Epithelial cell of proximal tubule (primary cell): ENCODE data around the gene RNF103. TPM values are rescaled to one million over a fixed set of nuclear protein-coding genes. Genes with fewer than 3 reads are reported as not detected.

ENCODE experiments used
- DNase-seq: peaks from one replicate; pipeline ENCODE4 v3.0.0-alpha.2; 2011; ENCODE audit warnings: low read depth
- H3K4me3 ChIP-seq: 2 replicates; pipeline ENCODE4 v1.5.1; 2011; ENCODE audit warnings: low read depth, mild to moderate bottlenecking, low read length
- total RNA-seq: library from RNA; depleted of rRNA; stranded (reverse); fragments of >200 nt; gene quantifications from 2 replicates; pipeline ENCODE4 v1.2.3, GENCODE V29; 2015
- TF ChIP-seq, protein P1 (sequence below): conservative IDR thresholded peaks from 2 replicates; pipeline ENCODE4 v1.5.1; 2012; ENCODE audit warnings: low read depth, mild to moderate bottlenecking, low read length

The RNF103 gene
- total RNA-seq, 1 donor from 2014 or later, result 10.0 TPM

DNA sequence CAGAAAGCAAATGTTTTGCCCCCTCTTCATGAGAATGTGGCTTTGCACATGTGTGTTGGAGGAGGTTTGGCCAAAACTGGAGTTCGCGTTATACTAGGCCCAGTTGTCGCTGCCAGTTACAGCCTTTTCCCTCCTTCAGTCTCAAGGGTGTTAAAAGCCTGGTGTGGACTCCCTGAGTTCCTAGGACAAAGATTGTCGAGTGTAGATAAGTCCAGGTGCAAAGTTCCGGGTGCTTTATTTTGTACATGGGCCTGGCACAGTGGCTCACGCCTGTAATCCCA lies 542 bp upstream of the RNF103 start:
- TF ChIP-seq, protein P1, sequence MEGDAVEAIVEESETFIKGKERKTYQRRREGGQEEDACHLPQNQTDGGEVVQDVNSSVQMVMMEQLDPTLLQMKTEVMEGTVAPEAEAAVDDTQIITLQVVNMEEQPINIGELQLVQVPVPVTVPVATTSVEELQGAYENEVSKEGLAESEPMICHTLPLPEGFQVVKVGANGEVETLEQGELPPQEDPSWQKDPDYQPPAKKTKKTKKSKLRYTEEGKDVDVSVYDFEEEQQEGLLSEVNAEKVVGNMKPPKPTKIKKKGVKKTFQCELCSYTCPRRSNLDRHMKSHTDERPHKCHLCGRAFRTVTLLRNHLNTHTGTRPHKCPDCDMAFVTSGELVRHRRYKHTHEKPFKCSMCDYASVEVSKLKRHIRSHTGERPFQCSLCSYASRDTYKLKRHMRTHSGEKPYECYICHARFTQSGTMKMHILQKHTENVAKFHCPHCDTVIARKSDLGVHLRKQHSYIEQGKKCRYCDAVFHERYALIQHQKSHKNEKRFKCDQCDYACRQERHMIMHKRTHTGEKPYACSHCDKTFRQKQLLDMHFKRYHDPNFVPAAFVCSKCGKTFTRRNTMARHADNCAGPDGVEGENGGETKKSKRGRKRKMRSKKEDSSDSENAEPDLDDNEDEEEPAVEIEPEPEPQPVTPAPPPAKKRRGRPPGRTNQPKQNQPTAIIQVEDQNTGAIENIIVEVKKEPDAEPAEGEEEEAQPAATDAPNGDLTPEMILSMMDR, result no peak
- DNase-seq, result no peak
- peak overlapping the region; percentile 90 for H3K4me3 ChIP-seq

DNA sequence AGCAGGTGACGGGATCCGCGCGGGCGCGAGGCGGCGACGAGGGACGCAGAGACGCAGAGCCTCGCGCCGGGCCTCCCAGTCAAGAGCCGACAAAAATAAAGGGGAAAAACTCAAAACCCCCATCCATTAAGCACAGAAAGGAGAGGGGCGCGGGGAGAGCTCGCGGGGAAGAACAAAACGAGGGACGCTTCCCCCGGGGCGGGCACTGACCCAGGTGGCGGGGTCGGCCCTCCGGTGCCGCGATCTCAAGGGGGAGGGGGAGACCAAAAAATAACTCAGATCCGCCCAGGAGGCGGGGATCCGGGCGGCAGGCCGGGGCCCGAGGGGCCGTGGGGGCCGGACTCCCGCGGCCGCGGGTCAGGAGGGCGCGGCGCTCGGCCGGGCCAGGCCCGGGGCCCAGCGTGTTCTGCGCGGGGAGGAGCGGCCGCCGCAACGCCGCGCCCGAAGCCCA lies 597 bp downstream of the RNF103 start:
- no peak for DNase-seq
- peak overlapping the region; percentile 90 for H3K4me3 ChIP-seq
- TF ChIP-seq, protein P1, result no peak

DNA sequence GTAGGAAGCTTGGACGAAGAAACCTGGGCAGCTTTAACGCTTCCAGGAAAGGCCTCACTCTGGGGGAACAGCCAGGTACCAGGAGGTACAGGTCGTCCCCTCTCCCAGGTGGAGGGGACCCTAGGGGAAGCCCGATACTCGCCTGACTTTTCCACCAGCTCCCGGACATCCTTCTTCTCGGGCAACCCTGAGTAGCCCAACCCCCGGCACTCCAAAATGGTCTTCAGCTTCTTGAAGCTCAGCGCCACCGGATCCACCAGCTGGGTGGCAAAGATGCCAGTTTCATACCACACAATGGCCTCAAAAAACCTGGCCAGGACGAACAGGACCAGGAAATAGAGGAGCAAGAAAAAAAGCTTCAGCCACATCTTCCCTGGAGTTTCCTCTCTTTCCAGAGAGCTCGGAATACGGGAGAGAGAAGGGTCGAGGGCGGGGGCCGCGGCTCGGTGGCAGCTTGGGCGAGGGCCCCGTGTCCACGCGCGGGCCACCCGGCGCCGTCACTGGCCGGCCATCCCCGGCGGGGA lies 1.1 kb downstream of the RNF103 start:
- H3K4me3 ChIP-seq, result peak overlapping the region; percentile 90
- TF ChIP-seq, protein P1, result no peak
- no peak for DNase-seq

DNA sequence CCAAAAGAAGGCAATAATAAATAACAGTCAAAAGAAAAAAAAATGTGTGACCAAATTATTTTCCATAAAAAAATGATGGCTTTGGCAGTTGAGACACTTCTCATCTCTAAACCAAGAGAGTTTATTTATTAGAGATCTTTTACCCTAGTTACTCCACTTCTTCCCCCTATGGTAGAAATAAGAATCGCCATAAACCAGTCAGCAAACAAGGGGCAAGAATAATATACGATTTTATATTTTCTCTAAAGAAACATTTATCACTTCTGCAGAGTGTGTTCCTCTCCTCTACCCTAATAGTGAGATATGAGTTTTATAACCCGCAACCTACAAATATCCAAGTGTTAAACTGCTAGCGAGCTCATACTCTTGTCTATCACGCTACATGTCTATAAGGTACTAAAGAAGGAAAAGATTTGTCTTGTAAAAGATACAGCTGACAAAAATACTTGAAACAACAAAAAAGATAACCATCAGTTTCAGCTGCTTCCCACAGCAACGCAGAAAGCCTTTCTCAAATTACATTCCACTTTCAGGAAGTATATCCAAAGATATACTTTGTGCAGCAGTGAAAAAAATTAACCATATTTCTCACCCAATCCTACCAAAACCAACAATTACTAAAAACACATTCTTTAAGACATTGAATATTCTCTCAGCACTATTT lies 2.3 kb downstream of the RNF103 start:
- no peak for DNase-seq
- H3K4me3 ChIP-seq, result peak overlapping the region; percentile 90
- TF ChIP-seq, protein P1, result no peak

DNA sequence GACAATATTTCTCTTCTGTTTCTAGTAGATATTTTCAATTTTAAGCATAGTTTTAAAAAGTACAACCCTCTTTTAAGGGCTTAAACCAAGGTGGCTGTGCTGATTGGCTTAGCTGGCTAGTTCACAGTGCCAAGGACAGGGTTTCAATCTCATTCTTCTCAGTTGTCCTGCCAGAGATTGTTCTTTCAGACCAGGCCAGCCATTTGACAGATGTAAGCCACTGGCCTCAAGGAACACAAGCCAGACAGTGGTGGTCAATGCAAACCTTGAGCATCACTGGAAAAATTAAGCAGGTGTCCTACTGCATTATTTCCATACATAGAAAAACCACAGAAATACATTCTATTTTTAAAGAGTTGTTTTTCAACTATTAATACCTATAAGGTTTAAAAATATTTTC lies 5.9 kb downstream of the RNF103 start:
- TF ChIP-seq, protein P1, result no peak
- no peak for DNase-seq
- no peak overlapping the region for H3K4me3 ChIP-seq

DNA sequence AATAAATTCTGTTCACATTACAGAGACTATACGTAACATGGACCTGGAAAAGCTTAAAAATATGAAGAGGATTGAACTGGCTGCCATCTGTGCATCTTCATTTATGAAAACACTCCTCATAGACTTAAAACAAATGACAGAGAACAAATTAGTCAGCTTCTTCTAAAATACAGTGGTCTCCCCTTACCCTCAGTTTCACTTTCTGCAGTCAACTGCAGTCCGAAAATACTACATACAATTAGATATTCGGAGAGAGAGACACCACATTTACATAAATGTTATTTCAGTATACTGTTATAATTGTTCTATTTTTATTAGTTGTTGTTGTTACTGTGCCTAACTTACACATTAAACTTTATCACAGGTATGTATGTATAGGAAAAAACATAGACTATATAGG lies 6.5 kb downstream of the RNF103 start:
- TF ChIP-seq, protein P1, result no peak

DNA sequence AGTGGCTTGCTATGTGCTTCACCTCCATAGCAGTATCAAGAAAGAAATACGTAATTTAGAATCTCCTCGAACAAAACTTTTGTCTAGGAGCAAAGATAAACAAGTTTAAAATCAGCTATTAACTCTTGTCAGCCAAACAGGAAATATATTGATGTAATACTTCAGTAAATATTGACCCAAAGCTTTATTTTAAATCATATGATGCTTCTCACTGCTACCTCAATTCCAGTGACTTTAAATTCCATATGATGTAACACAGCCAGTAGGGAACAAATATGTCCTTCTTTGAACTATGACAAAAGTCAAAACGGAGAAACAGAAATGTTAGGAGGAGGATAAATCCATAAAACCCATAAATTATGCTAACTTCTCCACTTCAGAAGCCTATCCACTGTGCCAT lies 7.2 kb downstream of the RNF103 start:
- TF ChIP-seq, protein P1, result no peak
- no peak overlapping the region for H3K4me3 ChIP-seq
- no peak for DNase-seq

More for the DNA sequence above, 6.5 kb downstream of the RNF103 start:
- no peak overlapping the region for H3K4me3 ChIP-seq
- DNase-seq, result no peak
